ENCODE measurements around the gene ZNF207. TPM values are rescaled to one million over a fixed set of nuclear protein-coding genes. Genes with fewer than 3 reads are reported as not detected.

The ZNF207 gene
- total and polyA plus RNA-seq, 9 of the 15 experiments (the other 6 are each of a cell fraction or from before 2014, with no cell fraction given) = 123 to 370 (median 250) TPM

DNA sequence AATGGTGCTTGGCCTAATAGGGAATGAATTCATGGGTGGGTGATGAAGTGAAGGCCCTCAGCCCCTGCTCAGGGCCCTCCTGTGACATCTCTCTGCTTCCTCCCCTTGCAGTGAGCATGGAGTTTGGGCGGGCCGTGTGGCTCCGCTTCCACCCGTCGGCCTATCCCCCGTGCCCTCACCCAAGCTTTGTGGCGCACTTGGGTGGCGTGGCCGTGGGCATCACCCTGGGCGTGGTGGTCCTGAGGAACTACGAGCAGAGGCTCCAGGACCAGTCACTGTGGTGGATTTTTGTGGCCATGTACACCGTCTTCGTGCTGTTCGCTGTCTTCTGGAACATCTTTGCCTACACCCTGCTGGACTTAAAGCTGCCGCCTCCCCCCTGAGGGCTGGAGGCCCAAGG is 29.1 kb upstream of the ZNF207 start:
- no TSS peak for BruUV-seq (replicated peaks)
- in situ Hi-C loops (cut with MboI) = no loop called here
- FAIRE-seq = no peak
- no peaks in the 10 kb centered on the region for H3K36me3 ChIP-seq (ENCODE audit: control insufficient read depth, insufficient read depth, low read length)
- H3K27ac ChIP-seq (ENCODE audit: extremely low read depth, low read depth, low read length) = no peak overlapping the region
- H3K4me2 ChIP-seq (ENCODE audit: insufficient read depth, low read length) = no peak overlapping the region
- intact Hi-C loops (cut with micrococcal nuclease) = no loop called here
- H3K9me1 ChIP-seq (ENCODE audit: control insufficient read depth, insufficient read depth, low read length) = no peaks in the 10 kb centered on the region
- no peaks in the 10 kb centered on the region for H3K79me2 ChIP-seq (ENCODE audit: control insufficient read depth, insufficient read depth, low read length)
- POLR2A ChIA-PET = interaction anchor here (0.6 to 1.4 kb wide), 3 partner anchors 8 to 28 kb away, joined by 3 to 5 read pairs (median 4); no protein-coding TSS in a partner anchor
- peak overlapping the region in 1 of 2 experiments; percentile 59; a peak in 2 of 4 replicates for H3K9ac ChIP-seq (ENCODE audit: insufficient read depth in 1 of 2, low read depth in 2 of 2, low read length in 2 of 2)
- H3K9me3 ChIP-seq (replicated peaks; ENCODE audit: control insufficient read depth, insufficient read depth, low read depth, low read length) = no peaks in the 10 kb centered on the region
- no peak overlapping the region for H2AFZ ChIP-seq (ENCODE audit: low read depth, low read length)
- H3K4me1 ChIP-seq (replicated peaks in 1 of 2; ENCODE audit: control insufficient read depth in 2 of 2, insufficient read depth in 2 of 2, low read length in 2 of 2) = peaks cover 0 to 4% of the 10 kb centered on the region in 2 experiments; a peak in 2 of 5 replicates
- TF ChIP-seq RBBP5 (IDR thresholded peaks at IDR 0.05; ENCODE audit: borderline replicate concordance, insufficient read depth, low read length, poor library complexity, severe bottlenecking) (no peak), MIER1 (IDR thresholded peaks at IDR 0.05; ENCODE audit: low read depth) (no peak), HLTF (IDR thresholded peaks at IDR 0.05) (no peak), NEUROD1 (IDR thresholded peaks at IDR 0.05; ENCODE audit: borderline replicate concordance, low read depth, low read length, partially characterized antibody) (no peak), FOXA3 (CRISPR knock-in tag; conservative IDR thresholded peaks at IDR 0.05 in 1 of 2, IDR thresholded peaks at IDR 0.05 in 1 of 2) (no peak)
- TF ChIP-seq, protein P1, sequence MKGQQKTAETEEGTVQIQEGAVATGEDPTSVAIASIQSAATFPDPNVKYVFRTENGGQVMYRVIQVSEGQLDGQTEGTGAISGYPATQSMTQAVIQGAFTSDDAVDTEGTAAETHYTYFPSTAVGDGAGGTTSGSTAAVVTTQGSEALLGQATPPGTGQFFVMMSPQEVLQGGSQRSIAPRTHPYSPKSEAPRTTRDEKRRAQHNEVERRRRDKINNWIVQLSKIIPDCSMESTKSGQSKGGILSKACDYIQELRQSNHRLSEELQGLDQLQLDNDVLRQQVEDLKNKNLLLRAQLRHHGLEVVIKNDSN (CRISPR knock-in tag; IDR thresholded peaks at IDR 0.05) = no peak
- no peak overlapping the region for H3K4me3 ChIP-seq
- no peaks in the 10 kb centered on the region for H4K20me1 ChIP-seq (replicated peaks; ENCODE audit: control insufficient read depth, insufficient read depth, low read length)
- no peak for ATAC-seq
- peaks cover 4% of the 10 kb centered on the region in 2 experiments; a peak in 3 of 5 replicates for H3K27me3 ChIP-seq (ENCODE audit: control insufficient read depth in 2 of 2, insufficient read depth in 2 of 2, low read length in 2 of 2)
- no peak for DNase-seq (ENCODE audit: extremely low read depth in 1 of 4, low spot score in 3 of 4)
- CTCF ChIA-PET (ENCODE audit: low intra/inter-chr PET ratio) = interaction anchor here (3.3 kb wide), 1 partner anchor 68 kb away, joined by 30 read pairs; no protein-coding TSS in a partner anchor
- 54% methylated on average over 11 of the region's 15 CpGs for WGBS (ENCODE audit: insufficient coverage, low coverage, missing lambda C conversion rate)
